Germinal center (tissue), 1 donor: ENCODE data around the gene MACROH2A1.

Experiments
- DNase-seq: peaks from one replicate; pipeline ENCODE4 v3.0.0; 2012; ENCODE audit warnings: mixed read lengths, low spot score

The MACROH2A1 gene

GRCh38 chr5:135396459-135397055 lies 2.5 kb downstream of the MACROH2A1 start:
- DNase-seq = no peak

DNA sequence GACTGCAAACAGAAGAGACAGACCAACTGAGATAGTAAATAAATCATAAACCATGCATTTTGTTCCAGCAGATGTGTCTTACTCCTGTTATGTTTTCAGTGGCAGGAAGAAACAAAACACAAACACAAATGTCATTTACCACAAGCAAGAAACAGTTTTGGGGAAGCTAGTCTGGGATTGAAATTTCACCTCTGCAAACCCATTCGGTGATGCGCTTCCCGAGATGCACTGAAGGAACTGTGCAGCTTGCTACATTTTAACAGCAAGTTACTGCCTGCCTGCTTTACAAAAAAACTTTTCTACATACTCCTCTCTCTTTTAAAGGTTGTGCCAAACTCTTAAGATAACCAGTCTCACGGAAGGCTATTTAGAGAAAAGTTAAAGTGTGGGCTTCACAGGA lies 3.2 kb downstream of the MACROH2A1 start:
- DNase-seq = no peak

GRCh38 chr5:135395451-135395850 lies 3.6 kb downstream of the MACROH2A1 start:
- no peak for DNase-seq

DNA sequence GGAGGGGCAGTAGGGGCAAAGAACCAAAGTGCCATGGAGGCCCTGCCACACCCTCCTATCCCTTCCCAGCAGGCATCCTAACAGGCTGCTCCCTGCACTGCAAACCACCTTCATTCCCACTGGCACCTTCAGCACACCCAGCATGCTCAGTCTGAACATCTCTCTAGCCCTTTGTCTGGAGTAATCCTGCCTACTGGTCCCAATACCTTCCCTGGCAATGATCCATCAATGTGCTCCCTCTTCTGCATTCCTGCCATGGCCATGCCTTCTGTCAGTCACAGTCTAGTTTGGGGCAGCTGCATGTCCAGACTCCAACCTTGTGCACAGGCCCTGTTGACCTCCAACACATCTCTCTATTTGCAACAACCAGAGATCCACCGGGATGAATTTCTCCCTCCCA lies 4.9 kb downstream of the MACROH2A1 start:
- DNase-seq = no peak

DNA sequence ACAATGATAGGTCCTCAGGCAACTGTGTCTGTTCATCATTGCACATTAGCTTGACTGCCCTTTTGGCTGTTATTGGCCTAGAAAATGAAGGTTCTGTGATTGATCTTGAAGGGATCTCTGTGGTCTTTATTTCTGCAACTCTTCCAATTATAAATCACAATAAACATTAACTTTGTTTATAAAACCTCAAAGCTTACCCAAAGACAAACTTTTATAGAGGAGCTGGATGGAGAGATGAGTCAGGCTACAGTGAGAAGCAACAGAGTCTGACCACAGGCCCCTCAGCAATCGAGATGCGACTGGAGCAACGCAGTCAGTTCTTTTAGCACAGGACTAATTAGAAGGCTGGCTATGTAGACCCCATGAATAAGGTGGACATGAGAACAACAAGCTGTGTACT lies 5.3 kb downstream of the MACROH2A1 start:
- no peak for DNase-seq

DNA sequence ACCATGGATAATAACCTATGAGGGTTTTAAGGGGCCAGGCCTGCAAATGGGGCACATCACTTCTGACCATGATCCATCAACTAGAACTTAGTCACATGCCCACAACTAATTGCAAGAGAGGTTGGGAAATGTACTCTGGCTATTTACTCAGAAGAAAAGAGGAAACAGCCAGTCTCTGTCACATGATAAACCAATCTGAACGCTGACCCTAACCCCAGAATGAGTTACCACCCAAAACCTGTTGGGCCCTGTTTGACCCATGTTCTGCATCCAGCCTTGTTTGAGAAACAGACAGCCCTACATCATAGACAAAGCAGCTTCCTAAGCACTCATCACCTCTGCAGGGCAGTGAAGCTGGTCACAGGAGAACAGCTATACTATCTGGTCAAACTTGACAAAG lies 5.8 kb downstream of the MACROH2A1 start:
- DNase-seq = no peak

DNA sequence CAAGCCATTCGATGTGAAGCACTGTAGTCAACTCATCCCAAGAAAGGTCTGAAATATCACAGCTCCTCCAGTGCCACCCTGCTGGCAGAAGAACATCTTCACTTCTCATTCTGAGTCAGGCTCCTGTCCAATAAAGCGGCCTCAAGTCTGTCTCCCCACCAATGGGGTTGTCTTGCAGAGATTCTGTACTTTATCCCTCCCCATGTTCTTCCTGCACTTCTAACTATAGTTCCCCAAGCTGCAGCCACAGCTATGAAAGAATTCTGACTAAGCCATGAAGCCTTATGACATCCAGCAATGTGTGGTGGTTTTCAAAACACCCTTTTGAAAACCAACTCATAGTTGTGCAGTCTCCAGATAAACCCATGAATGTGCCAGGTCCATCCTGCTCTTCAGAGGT lies 6.8 kb downstream of the MACROH2A1 start:
- DNase-seq = no peak

GRCh38 chr5:135391869-135392255 lies 7.2 kb downstream of the MACROH2A1 start:
- no peak for DNase-seq

- no peak for DNase-seq
Measured at GRCh38 chr5:135391116-135391868, 7.7 kb downstream of the MACROH2A1 start.

DNA sequence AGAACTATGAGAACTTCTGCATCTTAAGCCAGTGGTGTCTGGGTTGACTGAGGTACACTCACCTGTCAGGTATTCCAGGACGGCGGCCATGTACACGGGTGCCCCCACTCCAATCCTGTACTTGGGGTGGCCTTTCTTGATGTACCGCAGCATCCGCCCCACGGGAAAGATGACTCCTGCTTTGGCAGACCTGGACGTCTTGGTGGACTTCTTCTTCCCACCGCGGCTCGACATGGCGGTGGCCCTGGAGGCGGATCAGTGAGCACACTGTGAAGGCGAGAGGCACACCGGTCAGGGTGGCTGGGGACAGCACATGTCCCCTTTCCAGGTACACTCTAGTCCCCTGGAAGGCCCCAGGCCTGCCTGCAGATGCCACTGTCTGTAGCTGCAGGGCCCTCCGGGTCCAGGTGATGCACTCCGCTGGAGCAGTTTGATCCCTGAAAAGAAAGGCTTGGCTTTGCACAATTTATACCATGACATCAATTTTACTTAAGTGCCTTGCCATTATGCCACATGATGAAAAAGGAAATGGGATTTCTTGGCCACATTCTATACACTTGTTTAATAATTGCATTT lies 10.1 kb downstream of the MACROH2A1 start:
- DNase-seq = no peak

DNA sequence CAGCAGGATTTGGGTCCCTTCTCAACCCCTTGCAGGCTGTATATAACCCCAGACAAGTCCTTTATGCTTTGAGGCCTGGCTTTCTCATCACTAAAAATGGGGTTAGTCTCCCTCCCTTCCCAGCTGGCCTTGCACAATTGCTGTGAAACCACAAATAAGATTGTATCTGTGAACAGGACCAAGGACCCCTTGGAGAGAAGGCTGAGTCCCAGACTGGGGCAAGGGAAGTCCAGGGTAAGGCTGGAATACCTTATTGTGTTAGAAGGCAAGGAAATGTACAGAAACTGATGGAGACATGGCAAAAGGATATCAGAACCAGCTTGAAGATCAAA lies 11.4 kb downstream of the MACROH2A1 start:
- DNase-seq = no peak

DNA sequence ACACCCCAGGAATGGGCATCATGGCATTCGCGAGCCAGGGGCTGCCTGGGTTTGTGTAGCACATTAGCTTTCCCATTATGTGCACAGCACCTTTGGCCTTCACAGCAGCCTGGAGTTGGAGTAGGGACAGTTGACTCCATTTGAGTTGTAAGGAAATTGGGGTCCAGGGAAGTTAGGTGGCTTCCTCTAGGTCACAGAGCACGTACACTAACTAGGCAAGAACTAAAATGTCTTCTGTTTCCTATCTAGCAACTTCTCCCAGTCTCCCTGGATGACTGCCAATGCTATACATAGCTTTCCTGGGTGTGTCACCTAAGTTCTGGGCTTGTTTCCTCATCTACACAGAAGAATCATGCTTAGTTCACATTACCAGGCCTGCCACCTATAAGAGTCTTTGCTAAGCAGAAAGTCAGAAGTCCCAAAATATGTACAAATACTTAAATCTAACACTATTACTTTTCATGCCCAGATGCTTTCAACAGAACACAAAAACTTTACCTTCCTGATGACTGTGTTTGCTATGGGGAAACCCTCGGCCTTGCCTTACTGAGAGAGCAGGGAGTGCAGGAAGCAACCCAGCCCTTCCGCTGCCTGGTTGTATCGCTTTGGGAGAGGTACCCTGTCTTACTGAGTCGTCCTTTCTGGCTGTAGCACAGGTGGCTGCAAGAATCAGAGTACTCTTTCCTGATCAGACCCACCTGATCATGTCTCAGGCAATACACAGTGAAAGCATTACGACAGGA lies 12.0 kb downstream of the MACROH2A1 start:
- DNase-seq = no peak

- no peak for DNase-seq
Measured at GRCh38 chr5:135386096-135386495, 12.9 kb downstream of the MACROH2A1 start.

DNA sequence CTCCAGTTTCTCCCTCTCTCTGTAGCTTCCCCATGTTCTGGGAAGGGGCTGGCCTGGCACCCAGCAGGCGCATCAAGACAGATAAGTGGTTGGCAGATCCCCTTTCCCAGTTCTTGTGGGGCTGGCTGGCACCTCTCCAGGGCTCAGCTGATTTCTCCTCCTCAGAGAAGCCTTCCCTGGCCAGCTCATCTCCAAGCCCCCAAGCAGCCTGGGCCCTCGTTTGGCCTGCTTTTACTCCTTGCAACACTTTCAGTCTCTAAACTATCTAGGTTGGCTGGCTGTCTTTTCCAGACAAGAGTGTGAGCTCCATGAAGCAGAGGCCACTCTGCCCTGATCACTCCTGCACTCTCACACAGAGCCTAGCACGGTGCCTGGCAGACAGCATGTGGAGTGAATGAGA lies 13.5 kb downstream of the MACROH2A1 start:
- DNase-seq = no peak

GRCh38 chr5:135384898-135385297 lies 14.1 kb downstream of the MACROH2A1 start:
- no peak for DNase-seq

GRCh38 chr5:135383803-135384495 lies 15.1 kb downstream of the MACROH2A1 start:
- no peak for DNase-seq

DNA sequence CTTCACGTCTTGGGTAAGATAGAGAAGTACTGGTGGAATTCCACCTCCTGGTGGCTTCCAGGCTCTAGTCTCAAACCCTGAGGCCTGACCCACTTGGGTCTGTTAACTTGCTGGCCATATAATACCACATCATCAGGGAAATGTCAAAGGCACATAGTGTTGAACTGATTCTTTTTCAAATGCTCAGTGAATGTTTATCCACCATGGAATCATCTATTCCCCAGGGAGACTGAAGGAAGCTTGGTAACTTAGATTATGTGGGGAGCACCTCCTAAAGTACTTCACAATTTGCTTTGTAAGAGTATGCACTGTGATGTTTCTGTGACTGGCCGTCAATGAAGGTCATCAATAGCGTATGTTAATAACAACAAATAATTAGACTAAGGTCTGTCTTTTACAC lies 16.1 kb downstream of the MACROH2A1 start:
- no peak for DNase-seq

GRCh38 chr5:135382106-135382790 lies 16.8 kb downstream of the MACROH2A1 start:
- DNase-seq = no peak

DNA sequence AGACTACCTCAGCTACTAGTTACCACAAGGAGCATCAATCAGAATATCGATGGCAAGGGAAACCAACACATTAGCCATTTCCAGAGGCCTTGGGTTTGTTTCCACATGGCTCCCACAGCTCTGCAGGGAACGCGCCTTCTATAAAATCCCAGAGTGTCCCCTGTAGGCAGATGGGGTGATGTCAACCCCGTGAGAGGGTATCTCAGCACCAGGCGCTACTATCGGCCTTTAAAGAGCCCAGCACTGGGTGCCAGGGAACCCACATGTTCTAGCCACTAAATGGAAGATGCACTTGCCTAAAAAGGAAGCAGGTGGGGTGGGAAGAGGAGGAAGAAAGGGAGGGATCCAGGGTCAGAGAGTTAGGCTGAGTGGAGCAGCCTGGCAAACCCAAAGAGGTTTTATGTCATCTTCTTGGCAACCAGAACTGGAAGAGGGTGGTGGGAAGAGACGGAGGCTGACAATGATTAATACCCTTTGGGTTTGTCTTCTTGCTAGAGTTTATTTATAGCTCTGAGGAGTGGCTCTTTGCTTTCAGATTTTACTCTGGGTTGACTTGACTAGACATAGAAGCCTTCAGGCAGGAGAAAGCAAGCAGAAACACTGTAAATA lies 19.9 kb downstream of the MACROH2A1 start:
- DNase-seq = no peak

GRCh38 chr5:135377751-135378680 lies 21.0 kb downstream of the MACROH2A1 start:
- DNase-seq = no peak
